Endothelial cell of umbilical vein (primary cell): ENCODE data around the gene PSMD14. TPM values are rescaled to one million over a fixed set of nuclear protein-coding genes. Genes with fewer than 3 reads are reported as not detected.

ENCODE experiments used
- BruUV-seq: library from RNA; stranded (reverse); fragments of 400-500 nt; replicated peaks from 2 replicates; lab custom pipeline; 2021; lab: Mats Ljungman, UMichigan
- CTCF ChIA-PET: fragments of 300-600, 350-600 bp; sonication (Branson Sonifier 250); formaldehyde crosslinking; loops from one replicate; lab custom pipeline; 2021; ENCODE audit warnings: antibody characterized with exemption, inconsistent platforms; lab: Charles Lee
- POLR2A ChIA-PET: fragments of 300-600, 350-600 bp; sonication (Branson Sonifier 250); formaldehyde crosslinking; loops from one replicate; lab custom pipeline; 2021; ENCODE audit warnings: antibody characterized with exemption, inconsistent platforms; lab: Charles Lee
- DNase-seq: peaks from one replicate; pipeline ENCODE4 v3.0.0-alpha.2; 2011; ENCODE audit warnings: low read depth, low spot score
- FAIRE-seq: peaks from 2 replicates; lab custom pipeline; 2011; peaks lifted over from hg19 to GRCh38; lab: Jason Lieb, UNC
- H2AFZ ChIP-seq: 2 replicates; pipeline ENCODE4 v1.6.0; 2012; ENCODE audit warnings: low read depth, low read length, control low read depth, inconsistent platforms
- H3K27ac ChIP-seq: 2 replicates; pipeline ENCODE4 v1.5.1; 2011; ENCODE audit warnings: low read depth, mild to moderate bottlenecking, control low read depth, low read length, moderate library complexity; ENCODE audit not compliant: insufficient read depth
- H3K27me3 ChIP-seq, 2 experiments: 2 replicates each; pipeline versions ENCODE4 v1.6.0 to v1.6.1; 2011; ENCODE audit warnings: low read length in 2 of 2, mixed read lengths in 1 of 2; ENCODE audit not compliant: control insufficient read depth in 2 of 2, insufficient read depth in 2 of 2
- H3K36me3 ChIP-seq, 2 experiments: 2 replicates in 1 of 2; 3 replicates in 1 of 2; pipeline ENCODE4 v1.5.1; 2011; ENCODE audit warnings: low read length in 2 of 2, mild to moderate bottlenecking in 1 of 2, moderate library complexity in 1 of 2; ENCODE audit not compliant: control insufficient read depth in 2 of 2, insufficient read depth in 2 of 2; ENCODE audit errors: extremely low read depth in 1 of 2
- H3K4me1 ChIP-seq: 3 replicates; pipeline ENCODE4 v1.5.1; 2011; ENCODE audit warnings: mild to moderate bottlenecking, low read length; ENCODE audit not compliant: control insufficient read depth, insufficient read depth; ENCODE audit errors: extremely low read depth
- H3K4me2 ChIP-seq: 2 replicates; pipeline ENCODE4 v1.6.1; 2011; ENCODE audit warnings: low read length, control low read depth, mixed read lengths; ENCODE audit not compliant: insufficient read depth
- H3K4me3 ChIP-seq, 3 experiments: fragments of 200-600 bp in 1 of 3; sonication (generic), shearing (Covaris generic) in 1 of 3; replicated peaks in 1 of 3; 2 replicates each; pipeline ENCODE4 v1.5.1; 2011 to 2016; ENCODE audit warnings: control low read depth in 3 of 3, low read length in 3 of 3, mild to moderate bottlenecking in 2 of 3, inconsistent platforms in 1 of 3, low read depth in 1 of 3, moderate library complexity in 1 of 3; ENCODE audit not compliant: insufficient read depth in 1 of 3
- H3K79me2 ChIP-seq: 2 replicates; pipeline ENCODE4 v1.6.0; 2012; ENCODE audit warnings: low read length, inconsistent platforms; ENCODE audit not compliant: control insufficient read depth, insufficient read depth
- H3K9ac ChIP-seq: replicated peaks from 2 replicates; pipeline ENCODE3; 2011; ENCODE audit warnings: low read length, control low read depth; ENCODE audit not compliant: insufficient read depth; ENCODE audit errors: extremely low read depth
- H3K9me1 ChIP-seq: replicated peaks from 3 replicates; pipeline ENCODE4 v1.6.0; 2011; ENCODE audit warnings: mild to moderate bottlenecking, low read length; ENCODE audit not compliant: control insufficient read depth, insufficient read depth; ENCODE audit errors: extremely low read depth
- H3K9me3 ChIP-seq: replicated peaks from 2 replicates; pipeline ENCODE4 v1.5.1; 2012; ENCODE audit warnings: low read length, inconsistent platforms; ENCODE audit not compliant: control insufficient read depth, insufficient read depth
- H4K20me1 ChIP-seq: replicated peaks from 2 replicates; pipeline ENCODE3; 2011; ENCODE audit warnings: mild to moderate bottlenecking, low read length; ENCODE audit not compliant: control insufficient read depth, insufficient read depth; ENCODE audit errors: extremely low read depth
- EZH2 ChIP-seq: IDR thresholded peaks from 2 replicates; pipeline ENCODE4 v1.6.1; 2012; ENCODE audit warnings: borderline replicate concordance, low read depth, mild to moderate bottlenecking, moderate library complexity, low read length, inconsistent platforms; ENCODE audit not compliant: severe bottlenecking
- FOS ChIP-seq: IDR thresholded peaks from 2 replicates; pipeline ENCODE4 v1.6.1; 2011; ENCODE audit warnings: mild to moderate bottlenecking, low read length, moderate library complexity, borderline replicate concordance; ENCODE audit not compliant: insufficient read depth
- GATA2 ChIP-seq: IDR thresholded peaks from 2 replicates; pipeline ENCODE4 v1.7.0; 2011; ENCODE audit warnings: low read depth, mild to moderate bottlenecking, moderate library complexity, mixed read lengths, low read length; ENCODE audit not compliant: insufficient read length, insufficient read depth
- JUN ChIP-seq: IDR thresholded peaks from 2 replicates; pipeline ENCODE4 v1.6.1; 2011; ENCODE audit warnings: borderline replicate concordance, low read depth; ENCODE audit not compliant: insufficient read length, insufficient read depth
- MYC ChIP-seq: IDR thresholded peaks from one replicate; pipeline ENCODE4 v1.6.1; 2011; ENCODE audit warnings: mild to moderate bottlenecking, low read depth, low read length
- POLR2A ChIP-seq: IDR thresholded peaks from 2 replicates; pipeline ENCODE4 v1.6.1; 2012; ENCODE audit warnings: low read depth, mild to moderate bottlenecking, control low read depth, low read length
- POLR2AphosphoS5 ChIP-seq: IDR thresholded peaks from 2 replicates; pipeline ENCODE4 v1.6.1; 2012; ENCODE audit warnings: low read depth, mild to moderate bottlenecking, control low read depth, low read length, moderate library complexity; ENCODE audit not compliant: insufficient read depth
- dilution Hi-C: fragments of 300-500 bp; cut with MboI; formaldehyde crosslinking; loops from one replicate; pipeline ENCODE4 v1.15.0; 2019; ENCODE audit warnings: low sequenced_read_pairs; ENCODE audit not compliant: extremely low pct_ligation_motif_present
- intact Hi-C: fragments of 100-400 bp; cut with micrococcal nuclease; formaldehyde crosslinking; loops from one replicate; pipeline ENCODE4 v1.10.0; 2022
- polyA plus RNA-seq, 4 experiments: library from polyadenylated mRNA; depleted of rRNA in 3 of 4; stranded (reverse) in 3 of 4; unstranded in 1 of 4; fragments of >200 nt; gene quantifications; 2 replicates each; pipeline versions ENCODE4 v1.2.1 to v1.2.3, GENCODE V29; 2011 to 2012; ENCODE audit warnings: missing spikeins in 1 of 4
- total RNA-seq: library from RNA; stranded (reverse); gene quantifications from 2 replicates; pipeline ENCODE4 v1.2.3, GENCODE V29; 2021
- TF ChIP-seq, protein P1 (sequence below), 2 donors: IDR thresholded peaks; 1 replicate in 1 of 2; 2 replicates in 1 of 2; pipeline ENCODE4 v1.5.1; 2011; ENCODE audit warnings: low read length in 2 of 2, mild to moderate bottlenecking in 2 of 2, moderate library complexity in 2 of 2, control low read depth in 1 of 2, inconsistent platforms in 1 of 2, low read depth in 1 of 2; ENCODE audit not compliant: insufficient read depth in 1 of 2; ENCODE audit errors: extremely low read depth in 1 of 2
- TF ChIP-seq, protein P2 (sequence below): IDR thresholded peaks from 2 replicates; pipeline ENCODE4 v1.6.1; 2011; ENCODE audit not compliant: insufficient read depth, insufficient read length

PSMD14 gene
- total and polyA plus RNA-seq, 2 donors (not counting 3 experiments of a cell fraction or from before 2014, with no cell fraction given) = 47.6 to 85.4 TPM

DNA sequence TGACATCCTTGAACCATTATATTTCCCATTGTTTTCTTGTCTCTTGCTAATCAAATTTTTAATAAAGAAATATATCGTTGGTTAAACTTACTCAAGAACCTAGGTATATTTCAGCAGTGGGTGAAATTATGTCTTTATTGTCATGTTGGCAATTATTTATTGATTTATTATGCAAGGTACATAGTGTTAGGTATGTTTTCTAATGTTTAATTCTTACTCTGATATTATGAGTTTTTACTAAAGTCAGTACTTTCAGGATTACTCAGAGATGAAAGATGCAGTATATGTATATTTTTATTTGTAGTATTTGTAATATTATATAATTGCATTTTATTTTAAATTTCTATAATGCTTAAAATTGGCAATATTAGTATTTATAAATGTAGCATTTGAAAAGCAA is 46.9 kb downstream of the PSMD14 start:
- H3K36me3 ChIP-seq = no peaks in the 10 kb centered on the region
- dilution Hi-C loops (no loop called here), intact Hi-C loops (no loop called here)
- BruUV-seq = no TSS peak
- H3K27ac ChIP-seq = no peak overlapping the region
- no peak overlapping the region for H3K4me3 ChIP-seq
- H3K9me3 ChIP-seq = no peaks in the 10 kb centered on the region
- no peak for DNase-seq
- no peaks in the 10 kb centered on the region for H3K27me3 ChIP-seq
- no peak for TF ChIP-seq GATA2
- TF ChIP-seq JUN = no peak
- TF ChIP-seq EZH2 = no peak
- TF ChIP-seq, protein P1, sequence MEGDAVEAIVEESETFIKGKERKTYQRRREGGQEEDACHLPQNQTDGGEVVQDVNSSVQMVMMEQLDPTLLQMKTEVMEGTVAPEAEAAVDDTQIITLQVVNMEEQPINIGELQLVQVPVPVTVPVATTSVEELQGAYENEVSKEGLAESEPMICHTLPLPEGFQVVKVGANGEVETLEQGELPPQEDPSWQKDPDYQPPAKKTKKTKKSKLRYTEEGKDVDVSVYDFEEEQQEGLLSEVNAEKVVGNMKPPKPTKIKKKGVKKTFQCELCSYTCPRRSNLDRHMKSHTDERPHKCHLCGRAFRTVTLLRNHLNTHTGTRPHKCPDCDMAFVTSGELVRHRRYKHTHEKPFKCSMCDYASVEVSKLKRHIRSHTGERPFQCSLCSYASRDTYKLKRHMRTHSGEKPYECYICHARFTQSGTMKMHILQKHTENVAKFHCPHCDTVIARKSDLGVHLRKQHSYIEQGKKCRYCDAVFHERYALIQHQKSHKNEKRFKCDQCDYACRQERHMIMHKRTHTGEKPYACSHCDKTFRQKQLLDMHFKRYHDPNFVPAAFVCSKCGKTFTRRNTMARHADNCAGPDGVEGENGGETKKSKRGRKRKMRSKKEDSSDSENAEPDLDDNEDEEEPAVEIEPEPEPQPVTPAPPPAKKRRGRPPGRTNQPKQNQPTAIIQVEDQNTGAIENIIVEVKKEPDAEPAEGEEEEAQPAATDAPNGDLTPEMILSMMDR (IDR thresholded peaks at IDR 0.05; ENCODE audit: extremely low read depth in 1 of 2, insufficient read depth in 1 of 2, low read depth in 1 of 2, low read length in 2 of 2) = no peak
- TF ChIP-seq POLR2A = no peak
- TF ChIP-seq, protein P2, sequence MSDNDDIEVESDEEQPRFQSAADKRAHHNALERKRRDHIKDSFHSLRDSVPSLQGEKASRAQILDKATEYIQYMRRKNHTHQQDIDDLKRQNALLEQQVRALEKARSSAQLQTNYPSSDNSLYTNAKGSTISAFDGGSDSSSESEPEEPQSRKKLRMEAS = no peak
- TF ChIP-seq MYC = no peak
- TF ChIP-seq FOS = no peak
- no peak for TF ChIP-seq POLR2AphosphoS5
- H3K79me2 ChIP-seq = peaks cover 91% of the 10 kb centered on the region
- no peak for FAIRE-seq
- H3K4me1 ChIP-seq = no peaks in the 10 kb centered on the region
- no peak overlapping the region for H2AFZ ChIP-seq
- H4K20me1 ChIP-seq = peaks cover 4% of the 10 kb centered on the region
- H3K9me1 ChIP-seq = peaks cover 3% of the 10 kb centered on the region
- no peak overlapping the region for H3K4me2 ChIP-seq
- ChIA-PET POLR2A (no interaction called here), CTCF (no interaction called here)
- no peak overlapping the region for H3K9ac ChIP-seq
